HG02610 (cell line): ENCODE measurements around the gene CDK11A.
"Not testable (repeated sequence)": the region's sequence is repeated elsewhere in the genome, so short reads cannot be mapped to it uniquely, and the experiment has no call there.

Source experiments
- ATAC-seq: cut with Tn5 transposase; IDR thresholded peaks from one replicate; pipeline ENCODE4 v1.9.1; 2021; ENCODE audit warnings: mild to moderate bottlenecking, moderate library complexity; ENCODE audit not compliant: unreplicated experiment

CDK11A gene

DNA sequence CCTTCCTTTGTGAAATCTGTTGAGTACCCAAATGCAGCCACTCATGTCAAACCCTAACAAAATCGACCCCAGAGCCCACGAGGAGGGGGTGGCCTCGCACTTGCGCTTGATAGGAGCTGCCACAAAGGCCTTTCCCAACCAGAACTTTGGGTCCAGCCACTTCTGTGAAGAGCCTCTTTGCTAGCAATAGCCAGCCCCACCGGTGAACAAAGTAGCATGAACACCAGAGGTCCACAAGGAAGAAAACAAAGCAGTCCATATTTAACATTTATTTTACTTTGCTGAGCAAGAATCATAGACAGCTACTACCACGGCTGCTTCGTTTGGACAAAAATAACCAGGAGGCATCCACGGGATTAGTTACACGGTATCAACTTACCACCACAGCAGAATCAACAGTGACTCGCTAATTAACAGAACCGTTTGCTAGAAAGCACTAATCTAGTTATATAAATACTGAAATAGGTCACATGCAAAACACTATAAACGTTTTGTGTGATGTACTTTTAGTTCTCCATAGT lies 3.0 kb upstream of the CDK11A start:
- ATAC-seq = not testable (repeated sequence)

DNA sequence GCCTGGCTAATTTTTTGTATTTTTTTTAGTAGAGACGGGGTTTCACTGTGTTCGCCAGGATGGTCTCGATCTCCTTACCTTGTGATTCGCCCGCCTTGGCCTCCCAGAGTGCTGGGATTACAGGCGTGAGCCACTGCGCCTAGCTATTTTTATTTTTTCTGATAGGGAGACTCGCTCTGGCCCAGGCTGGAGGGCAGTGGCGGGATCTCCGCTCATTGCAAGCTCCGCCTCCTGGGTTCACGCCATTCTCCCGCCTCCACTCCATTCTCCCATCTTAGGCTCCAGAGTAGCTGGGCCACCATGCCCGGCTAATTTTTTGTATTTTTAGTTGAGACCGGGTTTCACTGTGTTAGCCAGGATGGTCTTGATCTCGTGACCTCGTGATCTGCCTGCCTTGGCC lies 1.9 kb upstream of the CDK11A start:
- not testable (repeated sequence) for ATAC-seq

DNA sequence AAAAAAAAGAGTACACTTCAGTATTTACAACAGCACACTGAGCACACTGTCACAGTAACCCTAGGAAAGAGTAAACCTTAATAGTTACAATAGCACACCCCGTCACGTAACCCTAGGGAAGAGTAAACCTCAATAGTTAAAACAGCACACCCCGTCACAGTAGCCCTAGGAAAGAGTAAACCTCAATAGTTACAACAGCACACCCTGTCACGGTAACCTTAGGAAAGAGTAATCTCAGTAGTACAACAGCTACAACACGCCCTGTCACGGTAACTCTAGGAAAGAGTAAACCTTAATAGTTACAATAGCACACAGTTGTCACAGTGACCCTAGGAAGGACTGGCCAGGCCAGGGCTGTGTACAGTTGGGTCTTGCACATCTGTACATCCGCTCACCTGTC lies 3.0 kb downstream of the CDK11A start:
- ATAC-seq = no peak

DNA sequence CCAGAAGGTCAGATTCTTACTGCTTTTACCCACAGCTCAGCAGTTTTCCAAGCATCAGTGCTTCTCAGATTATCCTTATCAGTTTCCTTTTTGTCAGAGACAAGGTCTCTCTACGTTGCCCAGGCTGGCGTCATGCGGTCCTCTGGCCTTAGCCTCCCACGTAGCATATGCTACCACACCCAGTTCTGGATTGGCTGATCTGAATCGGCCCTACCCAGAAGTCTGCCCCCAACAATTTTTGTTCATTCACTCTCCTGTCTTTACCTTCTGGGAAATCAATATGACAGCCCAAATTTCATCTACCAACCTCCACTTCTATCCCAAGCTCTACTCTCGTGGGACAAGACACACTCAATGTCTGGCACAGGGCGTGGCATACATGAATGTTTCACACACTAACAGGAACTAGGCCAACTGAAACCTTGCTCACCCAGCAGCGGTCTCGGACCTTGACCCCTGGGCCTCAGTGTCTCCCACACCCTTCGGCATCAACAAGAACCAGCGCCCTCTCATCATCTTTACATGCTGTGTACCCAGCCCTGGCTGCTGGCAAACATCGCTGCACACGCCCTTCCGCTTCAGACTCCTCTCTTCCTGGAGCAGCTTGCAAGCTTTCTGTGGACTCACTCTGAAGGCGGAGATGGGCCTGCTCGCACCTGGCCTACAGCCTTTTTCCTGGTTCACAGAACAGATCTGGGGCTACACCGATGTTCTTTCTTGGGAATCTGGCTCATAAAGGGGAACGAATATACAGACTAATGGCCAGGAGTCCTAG lies 8.9 kb downstream of the CDK11A start:
- not testable (repeated sequence) for ATAC-seq

DNA sequence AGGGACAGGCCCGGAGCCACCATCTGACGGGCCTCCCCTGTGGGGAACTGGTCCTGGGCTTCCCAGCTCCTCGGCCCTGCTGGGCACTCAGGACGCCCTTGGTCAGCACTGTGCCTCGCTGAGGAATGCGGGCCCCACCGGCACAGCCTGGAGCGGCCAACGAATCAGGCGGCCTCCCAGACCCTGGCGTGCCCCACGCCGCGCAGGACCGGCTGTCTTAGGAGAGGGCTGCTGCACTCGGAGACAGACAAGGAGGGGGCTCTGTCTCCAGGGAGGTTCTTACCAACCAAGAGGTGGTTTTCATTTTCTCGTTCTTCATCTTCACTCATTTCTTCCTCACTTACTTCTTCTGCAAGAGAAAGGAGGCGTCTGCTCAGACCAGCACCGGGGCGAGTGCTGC lies 16.3 kb downstream of the CDK11A start:
- ATAC-seq = not testable (repeated sequence)

DNA sequence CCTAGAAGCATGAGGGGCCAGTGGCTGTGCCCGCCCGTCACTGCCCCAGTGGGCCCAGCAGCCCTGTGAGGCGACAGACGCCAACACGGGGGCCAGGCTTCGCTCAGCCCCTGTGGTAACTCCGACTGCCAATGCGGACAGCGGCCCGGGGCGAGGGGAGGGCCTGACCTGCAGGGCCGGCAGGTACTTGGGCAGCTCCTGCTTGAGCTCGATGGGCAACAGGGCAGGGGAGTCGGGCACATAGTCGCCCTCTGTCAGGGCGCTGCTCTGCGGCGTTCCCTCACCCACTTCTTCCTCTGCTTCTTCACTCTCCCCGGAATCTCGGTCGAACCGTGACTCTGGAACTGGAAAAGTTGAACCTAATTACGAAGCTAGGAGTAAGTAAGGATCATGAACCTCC lies 16.9 kb downstream of the CDK11A start:
- ATAC-seq = not testable (repeated sequence)

DNA sequence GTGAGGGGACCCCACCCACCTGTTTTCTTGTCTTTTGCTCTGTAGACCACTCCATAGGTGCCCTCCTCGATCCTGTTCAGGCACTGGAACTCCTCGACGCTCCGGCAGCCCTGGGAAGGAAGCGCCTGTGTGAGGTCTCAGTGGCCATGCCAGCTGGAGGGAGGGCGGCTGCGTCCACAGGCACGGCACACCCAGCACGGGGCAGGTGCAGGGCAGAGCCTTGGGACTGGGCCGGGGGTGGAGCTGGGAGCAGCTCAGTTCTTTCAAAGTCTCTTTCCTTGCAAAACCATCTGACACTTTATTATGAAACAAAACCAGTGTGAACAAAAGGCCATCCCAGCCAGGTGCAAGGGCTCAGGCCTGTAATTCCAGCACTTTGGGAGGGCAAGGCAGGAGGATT lies 18.5 kb downstream of the CDK11A start:
- ATAC-seq = not testable (repeated sequence)

DNA sequence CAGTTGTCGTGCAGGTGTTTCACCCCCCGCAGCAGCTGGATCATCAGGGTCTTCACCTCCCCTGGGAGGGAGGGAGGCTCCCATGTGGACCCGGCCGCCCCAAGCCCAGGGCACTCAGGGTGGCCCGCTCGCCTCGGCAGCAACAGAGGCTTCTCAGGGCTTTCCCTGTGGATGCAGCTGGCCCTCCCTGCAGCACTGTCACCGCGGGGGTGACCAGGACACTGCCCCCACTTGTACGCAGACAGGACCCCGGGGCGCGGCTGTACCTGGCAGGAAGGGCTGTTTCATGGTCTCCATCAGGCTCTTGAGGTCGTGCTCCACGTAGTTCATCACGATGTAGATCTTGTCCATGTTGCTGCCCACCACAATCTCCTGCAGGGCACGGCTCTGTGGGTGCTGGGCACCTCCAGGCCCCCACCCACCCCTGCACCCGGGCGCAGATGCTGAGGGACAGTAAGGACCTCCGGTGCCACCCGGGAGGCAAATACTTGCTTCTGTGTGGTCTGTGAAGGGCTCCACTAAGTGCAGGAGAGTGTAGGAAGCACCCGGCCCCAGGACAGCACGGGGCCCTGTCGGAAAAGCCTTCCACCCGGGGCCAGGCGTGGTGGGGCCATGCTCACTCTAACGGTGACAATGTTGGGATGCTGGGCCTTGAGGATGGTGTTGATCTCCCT lies 19.7 kb downstream of the CDK11A start:
- not testable (repeated sequence) for ATAC-seq

DNA sequence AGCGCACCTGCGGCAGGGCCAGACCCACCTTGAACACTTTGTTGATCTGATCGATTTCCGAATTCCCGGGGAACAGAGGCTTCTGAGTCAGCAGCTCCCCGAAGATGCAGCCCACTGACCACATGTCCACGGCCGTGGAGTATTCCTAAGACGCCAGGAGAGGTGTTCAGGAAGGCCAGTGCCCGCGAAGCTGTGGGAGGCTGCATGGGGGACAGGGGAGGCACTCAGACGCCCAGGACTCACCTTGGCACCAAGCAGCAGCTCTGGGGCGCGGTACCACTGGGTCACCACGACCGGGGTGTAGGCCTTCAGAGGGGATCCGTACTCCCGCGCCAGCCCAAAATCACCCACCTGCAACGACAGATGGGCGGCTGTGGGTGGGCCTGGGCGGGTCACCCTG lies 20.4 kb downstream of the CDK11A start:
- ATAC-seq = no peak

DNA sequence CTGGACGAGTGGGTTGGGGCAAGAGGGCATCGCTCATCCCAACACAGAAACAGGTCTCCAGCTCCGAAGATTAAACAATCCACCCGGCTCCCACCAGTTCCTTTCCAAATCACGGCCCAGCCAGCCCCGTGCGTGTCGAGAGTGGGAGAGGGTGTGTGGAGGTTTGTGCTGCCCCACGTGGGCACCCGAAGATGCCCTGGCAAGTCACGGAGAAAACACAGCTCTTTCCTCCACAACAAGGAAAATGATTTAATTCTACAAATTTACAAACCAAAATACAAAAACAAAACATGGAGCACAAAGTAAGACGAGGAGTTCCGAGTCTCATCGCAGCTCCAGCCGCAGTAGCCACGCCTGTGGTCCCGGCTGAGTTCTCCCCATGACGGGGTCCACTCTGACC lies 21.7 kb downstream of the CDK11A start:
- ATAC-seq = not testable (repeated sequence)

DNA sequence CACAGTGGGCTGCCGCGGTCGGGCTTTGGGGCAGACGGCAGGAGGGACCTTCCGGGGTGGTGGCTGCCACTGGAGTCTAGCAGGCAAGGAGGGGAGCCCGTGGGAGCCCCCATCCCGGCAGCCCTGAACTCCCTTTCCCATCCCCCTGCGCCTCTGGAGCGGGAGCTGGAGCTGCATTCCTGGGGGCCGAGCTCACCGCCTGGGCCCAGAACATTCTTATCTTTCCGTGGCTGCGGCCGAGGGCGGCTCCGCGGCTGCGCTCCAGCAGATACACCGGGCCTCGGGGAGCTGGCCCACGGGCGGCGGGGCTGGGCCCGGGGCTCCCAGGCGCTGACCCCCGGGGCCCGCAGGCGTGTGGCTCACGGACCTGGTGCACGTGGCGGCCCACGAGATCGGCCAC lies 23.6 kb downstream of the CDK11A start:
- ATAC-seq = not testable (repeated sequence)

DNA sequence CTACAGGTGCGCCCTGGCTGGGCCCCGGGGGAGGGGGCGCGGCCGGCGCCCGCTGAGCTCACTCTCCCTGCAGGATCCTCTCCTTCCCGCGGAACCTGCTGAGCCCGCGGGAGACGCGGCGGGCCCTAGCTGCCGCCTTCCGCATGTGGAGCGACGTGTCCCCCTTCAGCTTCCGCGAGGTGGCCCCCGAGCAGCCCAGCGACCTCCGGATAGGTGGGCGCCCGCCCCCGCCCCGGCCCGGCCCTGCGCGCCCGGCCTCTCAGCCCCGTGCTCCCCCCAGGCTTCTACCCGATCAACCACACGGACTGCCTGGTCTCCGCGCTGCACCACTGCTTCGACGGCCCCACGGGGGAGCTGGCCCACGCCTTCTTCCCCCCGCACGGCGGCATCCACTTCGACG lies 24.1 kb downstream of the CDK11A start:
- not testable (repeated sequence) for ATAC-seq

DNA sequence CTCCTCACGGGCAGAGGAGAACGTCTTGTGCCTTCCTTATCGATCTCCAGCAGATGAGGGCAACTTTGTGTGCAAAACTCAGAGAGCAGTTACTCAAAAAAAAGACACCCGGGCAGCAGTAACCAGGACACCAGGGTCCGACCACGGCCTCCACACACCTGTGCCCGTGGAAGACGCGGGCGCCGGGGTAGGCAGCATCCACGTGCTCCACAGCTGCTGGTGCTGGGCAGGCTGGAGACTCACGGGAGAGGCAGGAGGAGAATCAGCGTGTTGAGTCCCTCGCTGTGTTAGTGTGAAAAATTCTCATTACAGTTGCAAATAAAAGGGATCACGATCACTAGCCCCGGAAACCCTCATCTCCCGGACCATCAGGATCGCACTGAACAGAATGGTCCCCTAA lies 25.1 kb downstream of the CDK11A start:
- ATAC-seq = not testable (repeated sequence)

DNA sequence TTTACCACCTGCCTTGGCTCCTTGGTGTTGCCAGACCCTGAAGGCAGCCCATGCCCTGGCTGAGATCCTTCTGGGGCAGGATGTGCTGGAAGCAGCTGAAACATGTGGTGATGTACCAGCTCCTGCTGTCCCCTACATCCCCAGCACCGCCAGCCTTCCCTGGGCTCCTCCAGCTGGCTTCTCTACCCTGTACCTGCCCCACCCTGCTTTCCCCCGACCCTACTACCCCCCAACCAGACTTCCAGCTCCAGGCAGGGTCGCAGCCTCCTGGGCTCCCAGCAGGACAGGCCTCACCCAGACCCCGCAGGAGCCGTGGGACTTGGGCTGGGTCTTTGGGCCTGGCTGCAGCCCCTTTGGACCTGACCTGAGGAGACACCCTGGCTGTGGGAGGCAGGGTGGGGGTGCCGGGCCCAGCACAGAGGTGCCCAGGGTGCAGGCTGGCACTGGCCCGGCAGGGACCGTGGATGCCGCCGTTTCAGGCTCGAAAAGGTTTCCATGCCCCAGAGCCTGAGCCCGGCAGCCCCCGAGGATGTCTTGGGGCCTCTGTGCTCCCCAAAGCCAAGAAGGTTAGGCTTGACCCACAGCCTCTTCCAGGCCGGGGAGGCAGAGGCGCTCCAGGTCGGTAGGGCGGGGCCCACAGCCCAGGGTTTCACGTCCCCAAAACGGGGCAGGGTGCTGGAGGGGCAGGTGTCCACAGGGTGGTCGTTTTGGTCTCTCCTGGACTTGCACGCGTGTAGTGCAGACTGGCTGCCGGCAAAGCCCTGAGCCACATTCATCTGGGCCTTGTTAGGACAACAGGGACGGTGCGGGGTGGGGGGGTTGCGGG lies 26.6 kb downstream of the CDK11A start:
- not testable (repeated sequence) for ATAC-seq

DNA sequence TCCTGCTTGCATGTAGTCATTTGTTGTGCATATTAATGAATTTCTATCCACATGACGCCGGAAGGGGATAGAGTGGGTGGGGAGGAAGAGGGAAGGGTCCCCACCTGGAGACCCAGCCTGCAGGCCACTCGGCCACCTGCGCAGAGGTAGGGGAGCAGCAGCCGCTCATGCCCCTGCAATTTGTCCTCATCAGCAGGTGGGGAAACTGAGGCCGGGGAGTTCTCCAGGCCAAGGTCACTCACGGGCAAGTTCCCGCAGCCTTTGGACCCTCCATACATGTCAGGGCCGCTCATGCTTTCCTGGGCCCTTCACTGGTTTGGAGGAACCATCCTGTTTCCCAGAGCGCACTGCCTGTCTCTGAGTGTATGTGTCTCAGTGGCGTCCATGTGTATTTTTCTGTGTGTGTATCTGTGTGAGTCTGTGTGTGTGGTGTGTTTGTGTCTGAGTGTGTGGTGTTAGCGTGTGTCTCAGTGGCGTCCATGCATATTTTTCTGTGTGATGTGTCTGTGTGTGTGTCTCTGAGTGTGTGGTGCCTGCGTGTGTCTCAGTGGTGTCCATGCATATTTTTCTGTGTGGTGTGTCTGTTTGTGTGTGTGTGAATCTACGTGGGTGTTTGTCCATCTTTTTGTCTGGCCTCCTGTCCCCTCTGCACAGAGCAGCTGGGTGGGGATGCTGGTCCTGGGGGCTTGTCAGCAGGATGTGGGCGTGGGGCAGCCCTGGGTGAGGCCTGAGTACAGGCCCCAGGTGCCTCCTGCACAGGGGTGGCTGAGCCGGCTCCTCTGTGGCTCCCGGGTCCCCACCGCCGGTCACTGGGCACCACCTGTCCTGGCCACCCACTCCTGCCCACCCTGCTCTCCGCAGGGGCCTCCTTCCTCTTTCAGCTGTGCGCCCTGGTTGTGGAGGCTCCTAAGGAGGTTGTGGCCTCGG lies 27.5 kb downstream of the CDK11A start:
- not testable (repeated sequence) for ATAC-seq

DNA sequence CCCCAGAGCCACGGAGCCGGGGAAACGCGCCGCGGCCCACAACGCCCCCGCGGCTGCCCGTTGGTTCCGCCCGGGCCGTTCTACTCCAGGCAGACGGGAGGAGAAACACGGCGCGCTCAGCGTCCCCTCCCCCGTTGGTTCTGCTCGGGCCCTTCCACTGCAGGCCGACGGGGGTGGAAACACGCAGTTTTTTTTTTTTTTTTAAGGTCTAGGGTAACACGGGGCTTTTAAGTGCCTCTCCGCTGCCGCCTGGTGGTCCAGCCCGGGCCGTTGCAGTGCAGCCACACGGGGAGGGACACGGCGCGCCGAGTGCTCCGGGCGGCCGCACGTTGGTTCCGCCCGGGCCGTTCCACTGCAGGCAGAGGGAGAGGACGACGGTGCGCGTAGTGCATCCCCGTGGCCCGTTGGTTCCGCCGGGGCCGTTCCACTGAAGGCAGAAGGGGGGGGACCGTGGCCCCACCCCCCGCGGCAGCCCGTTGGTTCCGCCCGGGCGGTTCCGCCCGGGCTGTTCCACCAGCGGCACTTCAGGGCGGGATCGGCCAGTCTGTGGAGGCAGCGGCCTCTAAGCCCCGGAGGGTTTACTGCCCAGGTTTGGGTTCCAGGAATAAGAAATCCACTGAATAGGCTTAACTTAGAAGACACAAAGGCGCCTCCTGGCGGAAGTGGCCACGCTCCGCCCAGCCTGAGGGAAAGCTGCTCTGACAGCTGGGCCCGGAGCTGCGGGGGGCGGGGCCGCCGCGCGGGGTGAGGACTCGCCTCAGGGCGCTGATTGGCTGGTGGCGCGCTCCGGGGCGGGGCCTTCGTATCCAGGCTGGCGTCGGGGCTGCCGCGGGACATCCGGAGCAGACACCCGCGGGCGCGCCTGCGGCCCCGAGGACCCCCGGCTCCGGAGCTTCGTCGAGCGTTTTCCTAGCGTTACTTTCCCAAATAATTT lies 31.2 kb downstream of the CDK11A start, which contains the start of gene SLC35E2B:
Gene SLC35E2B (minus strand): TSS at position 82 of the 934 bp plus-strand sequence. CDS start 16,096 bp downstream, outside the sequence.
- ATAC-seq = peak; percentile 76

DNA sequence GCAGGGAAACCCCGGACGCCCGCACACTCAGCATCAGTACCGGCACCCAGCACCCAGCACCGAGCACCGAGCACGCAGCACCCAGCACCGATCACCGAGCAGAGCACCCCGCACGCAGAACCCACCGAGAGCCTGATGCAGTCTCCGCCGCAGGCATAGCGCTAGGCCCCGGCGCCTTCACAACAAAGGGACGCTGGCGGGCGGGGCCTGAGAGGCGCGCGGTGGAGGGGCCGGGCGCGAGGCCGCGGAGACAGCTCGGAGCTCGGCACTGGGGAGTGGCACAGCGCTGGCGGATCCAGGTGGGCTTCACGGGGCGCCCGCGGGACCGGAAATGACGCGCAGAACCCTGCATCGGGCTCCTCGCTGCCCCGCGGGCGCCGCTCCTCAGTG lies 31.8 kb downstream of the CDK11A start:
- ATAC-seq = peak; percentile 25

DNA sequence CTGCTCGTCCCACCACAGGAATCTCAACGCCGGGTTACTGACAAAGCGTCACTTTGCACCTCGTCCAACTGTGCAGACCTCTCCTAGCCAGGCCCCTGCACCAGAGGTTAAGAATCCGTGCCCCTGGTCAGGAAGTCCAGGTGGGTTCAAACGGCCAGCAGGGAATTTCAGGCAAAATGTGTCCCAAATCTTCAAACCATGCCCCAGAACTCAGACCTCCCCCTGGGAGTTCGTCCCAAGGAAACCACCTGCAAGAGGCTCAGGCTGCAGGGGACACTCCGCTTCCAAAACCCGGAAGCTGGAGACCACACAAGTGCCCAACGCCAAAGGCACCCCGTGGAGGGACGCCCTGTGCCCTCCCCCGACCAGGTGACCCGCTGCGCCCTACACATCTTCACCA lies 32.7 kb downstream of the CDK11A start:
- not testable (repeated sequence) for ATAC-seq

DNA sequence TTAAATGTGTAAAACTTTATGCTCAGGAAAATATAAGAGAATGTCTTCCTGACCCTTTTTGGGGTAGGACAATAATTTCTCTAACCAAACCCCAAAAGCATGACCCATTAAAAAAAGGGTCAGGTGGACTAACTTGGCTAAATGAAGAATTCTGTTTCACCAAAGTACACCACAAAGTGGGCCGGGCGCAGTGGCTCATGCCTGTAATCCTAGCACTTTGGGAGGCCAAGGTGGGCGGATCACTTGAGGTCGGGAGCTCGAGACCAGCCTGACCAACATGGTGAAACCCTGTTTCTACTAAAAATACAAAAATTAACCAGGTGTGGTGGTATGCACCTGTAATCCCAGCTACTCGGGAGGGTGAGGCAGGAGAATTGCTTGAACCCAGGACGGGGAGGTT lies 34.6 kb downstream of the CDK11A start:
- not testable (repeated sequence) for ATAC-seq
